ENCODE results near the gene ITGB3.

DNA sequence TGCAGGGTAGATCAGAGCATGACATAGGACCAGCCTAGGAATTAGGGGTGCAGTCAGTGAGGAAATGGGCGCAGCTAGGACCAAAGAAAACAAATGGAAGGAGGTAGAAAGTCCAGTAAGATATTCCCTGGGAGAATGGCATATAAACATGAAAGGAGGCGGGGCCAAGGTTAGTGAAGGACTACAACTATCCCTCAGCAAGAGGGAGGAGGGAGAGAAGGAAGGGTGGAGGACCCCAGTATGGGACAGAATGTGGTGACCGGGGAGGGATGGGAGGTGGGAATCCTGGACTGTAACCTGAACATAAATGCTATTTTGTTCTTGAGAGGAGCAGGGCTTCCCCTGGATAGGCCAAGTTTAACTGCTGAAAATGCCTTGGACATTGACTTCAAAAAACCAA is 22.8 kb downstream of the ITGB3 start:
- TF ChIP-seq, protein P1, sequence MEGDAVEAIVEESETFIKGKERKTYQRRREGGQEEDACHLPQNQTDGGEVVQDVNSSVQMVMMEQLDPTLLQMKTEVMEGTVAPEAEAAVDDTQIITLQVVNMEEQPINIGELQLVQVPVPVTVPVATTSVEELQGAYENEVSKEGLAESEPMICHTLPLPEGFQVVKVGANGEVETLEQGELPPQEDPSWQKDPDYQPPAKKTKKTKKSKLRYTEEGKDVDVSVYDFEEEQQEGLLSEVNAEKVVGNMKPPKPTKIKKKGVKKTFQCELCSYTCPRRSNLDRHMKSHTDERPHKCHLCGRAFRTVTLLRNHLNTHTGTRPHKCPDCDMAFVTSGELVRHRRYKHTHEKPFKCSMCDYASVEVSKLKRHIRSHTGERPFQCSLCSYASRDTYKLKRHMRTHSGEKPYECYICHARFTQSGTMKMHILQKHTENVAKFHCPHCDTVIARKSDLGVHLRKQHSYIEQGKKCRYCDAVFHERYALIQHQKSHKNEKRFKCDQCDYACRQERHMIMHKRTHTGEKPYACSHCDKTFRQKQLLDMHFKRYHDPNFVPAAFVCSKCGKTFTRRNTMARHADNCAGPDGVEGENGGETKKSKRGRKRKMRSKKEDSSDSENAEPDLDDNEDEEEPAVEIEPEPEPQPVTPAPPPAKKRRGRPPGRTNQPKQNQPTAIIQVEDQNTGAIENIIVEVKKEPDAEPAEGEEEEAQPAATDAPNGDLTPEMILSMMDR (IDR thresholded peaks at IDR 0.05) = no peak
- TF ChIP-seq, protein P2, sequence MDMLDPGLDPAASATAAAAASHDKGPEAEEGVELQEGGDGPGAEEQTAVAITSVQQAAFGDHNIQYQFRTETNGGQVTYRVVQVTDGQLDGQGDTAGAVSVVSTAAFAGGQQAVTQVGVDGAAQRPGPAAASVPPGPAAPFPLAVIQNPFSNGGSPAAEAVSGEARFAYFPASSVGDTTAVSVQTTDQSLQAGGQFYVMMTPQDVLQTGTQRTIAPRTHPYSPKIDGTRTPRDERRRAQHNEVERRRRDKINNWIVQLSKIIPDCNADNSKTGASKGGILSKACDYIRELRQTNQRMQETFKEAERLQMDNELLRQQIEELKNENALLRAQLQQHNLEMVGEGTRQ (IDR thresholded peaks at IDR 0.05; ENCODE audit: borderline replicate concordance, low read depth, low read length) = no peak
- no peak for TF ChIP-seq RFX5 (IDR thresholded peaks at IDR 0.05; ENCODE audit: low read length)
